Transverse colon (tissue), 4 donors: ENCODE data around the gene CELF4. TPM values are rescaled to one million over a fixed set of nuclear protein-coding genes. Genes with fewer than 3 reads are reported as not detected.

ENCODE experiments used
- DNase-seq: peaks from one replicate; pipeline ENCODE4 v3.0.0-alpha.2; 2019
- H3K27ac ChIP-seq, 4 donors: fragments of 200-600 bp; sonication (generic); 2 replicates each; pipeline ENCODE4 v1.5.1; 2016 to 2018; ENCODE audit warnings: inconsistent platforms in 4 of 4
- H3K27me3 ChIP-seq: fragments of 200-600 bp; sonication (generic); 2 replicates; pipeline ENCODE4 v1.5.1; 2017; ENCODE audit warnings: inconsistent platforms
- H3K36me3 ChIP-seq, 4 donors: fragments of 200-600 bp; sonication (generic); 2 replicates each; pipeline ENCODE4 v1.5.1; 2017 to 2019; ENCODE audit warnings: inconsistent platforms in 4 of 4
- H3K4me1 ChIP-seq, 4 donors: fragments of 200-600 bp; sonication (generic); 2 replicates each; pipeline ENCODE4 v1.5.1; 2017 to 2020; ENCODE audit warnings: inconsistent platforms in 4 of 4
- H3K4me3 ChIP-seq, 4 donors: fragments of 200-600 bp; sonication (generic); 1 replicate in 1 of 4; 2 replicates in 3 of 4; pipeline versions ENCODE4 v1.5.1 to v1.6.1; 2017 to 2019; ENCODE audit warnings: inconsistent platforms in 4 of 4
- H3K9me3 ChIP-seq, 2 donors: fragments of 200-600 bp; sonication (generic); 2 replicates each; pipeline ENCODE4 v1.5.1; 2017 to 2019; ENCODE audit warnings: inconsistent platforms in 2 of 2
- EP300 ChIP-seq: sonication (generic); formaldehyde crosslinking; IDR thresholded peaks from one replicate; pipeline ENCODE4 v1.6.1; 2017; ENCODE audit warnings: antibody characterized with exemption, low read depth
- POLR2A ChIP-seq: fragments of 450-650 bp; IDR thresholded peaks from one replicate; pipeline ENCODE4 v1.6.1; 2016; ENCODE audit warnings: antibody characterized with exemption, mild to moderate bottlenecking, moderate library complexity
- POLR2AphosphoS5 ChIP-seq, 3 donors: sonication (generic); formaldehyde crosslinking; IDR thresholded peaks; one replicate each; pipeline ENCODE4 v1.6.1; 2016; ENCODE audit warnings: antibody characterized with exemption in 3 of 3
- WGBS, 2 donors: methylation state at CpG; one replicate each; pipeline ENCODE4 v1.1.5; 2018; ENCODE audit warnings: low coverage in 1 of 2; 5-methylcytosine and 5-hydroxymethylcytosine counted together
- in situ Hi-C, 4 donors: fragments of 200-750 bp; cut with MboI; loops; one replicate each; pipeline versions ENCODE4 v1.15.0 to v1.15.1; 2017; ENCODE audit warnings: low sequenced_read_pairs in 3 of 4, low pct_ligation_motif_present in 1 of 4, low pct_unique_long_range_greater_than_20kb in 1 of 4
- intact Hi-C: fragments of 100-400 bp; cut with DNase I; formaldehyde crosslinking; loops from one replicate; pipeline ENCODE4 v1.15.1; 2023; ENCODE audit warnings: low total_unique reads
- total RNA-seq, 4 donors: library from RNA; depleted of rRNA; stranded (reverse); fragments of >200 nt; gene quantifications; one replicate each; pipeline ENCODE4 v1.1.0, GENCODE V29; 2016
- TF ChIP-seq, protein P1 (sequence below), 5 experiments: fragments of 200-600 bp in 3 of 5; fragments of 450-650 bp in 2 of 5; sonication (generic) in 3 of 5; IDR thresholded peaks; 1 replicate in 2 of 5; 2 replicates in 3 of 5; pipeline ENCODE4 v1.5.1; 2016 to 2017; ENCODE audit warnings: antibody characterized with exemption in 5 of 5, inconsistent platforms in 3 of 5, mild to moderate bottlenecking in 2 of 5, moderate library complexity in 1 of 5

Gene CELF4
- total RNA-seq, 4 donors from 2014 or later: 0.14 to 0.75 TPM; not detected in 2

DNA sequence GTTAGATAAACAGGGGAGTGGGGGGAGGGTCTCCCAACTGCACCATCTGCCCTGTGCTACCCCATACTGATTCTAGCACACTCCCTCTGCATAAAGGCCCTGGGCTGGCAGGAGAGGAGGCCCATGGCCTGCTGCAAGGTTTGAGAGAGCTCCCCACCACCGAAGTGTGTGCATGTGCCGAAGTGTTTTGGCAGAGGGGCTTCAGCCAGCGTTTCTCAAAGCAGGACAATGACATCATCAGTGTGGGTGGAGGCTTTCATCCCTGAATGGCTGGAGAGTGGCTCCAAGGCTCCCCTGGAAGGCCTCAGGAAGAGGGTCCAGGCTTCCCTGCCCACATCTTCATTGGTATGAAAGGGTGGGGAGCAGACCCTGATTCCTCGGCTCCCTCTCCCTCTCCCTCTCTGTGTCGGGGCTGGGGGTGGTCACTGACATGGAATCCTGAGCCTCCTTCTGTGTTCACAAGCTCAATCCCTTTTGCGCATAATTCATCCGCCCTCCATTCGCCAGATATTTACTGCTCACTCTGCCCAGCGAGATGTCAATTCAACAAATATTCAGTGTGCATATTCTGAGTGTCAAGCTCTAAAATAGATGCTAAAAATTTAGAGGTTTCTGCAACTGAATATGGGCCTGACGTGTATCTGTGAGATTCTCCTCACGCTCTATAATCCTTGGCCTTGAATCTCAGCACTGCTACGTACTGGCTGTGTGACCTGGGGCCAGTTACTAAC lies 122.1 kb downstream of the CELF4 start:
- no peak for DNase-seq
- H3K9me3 ChIP-seq: no peaks in the 10 kb centered on the region
- no peak overlapping the region for H3K27ac ChIP-seq
- in situ Hi-C loops: no loop called here
- intact Hi-C loops: no loop called here
- H3K4me3 ChIP-seq: no peak overlapping the region
- H3K4me1 ChIP-seq: no peaks in the 10 kb centered on the region
- TF ChIP-seq, protein P1, sequence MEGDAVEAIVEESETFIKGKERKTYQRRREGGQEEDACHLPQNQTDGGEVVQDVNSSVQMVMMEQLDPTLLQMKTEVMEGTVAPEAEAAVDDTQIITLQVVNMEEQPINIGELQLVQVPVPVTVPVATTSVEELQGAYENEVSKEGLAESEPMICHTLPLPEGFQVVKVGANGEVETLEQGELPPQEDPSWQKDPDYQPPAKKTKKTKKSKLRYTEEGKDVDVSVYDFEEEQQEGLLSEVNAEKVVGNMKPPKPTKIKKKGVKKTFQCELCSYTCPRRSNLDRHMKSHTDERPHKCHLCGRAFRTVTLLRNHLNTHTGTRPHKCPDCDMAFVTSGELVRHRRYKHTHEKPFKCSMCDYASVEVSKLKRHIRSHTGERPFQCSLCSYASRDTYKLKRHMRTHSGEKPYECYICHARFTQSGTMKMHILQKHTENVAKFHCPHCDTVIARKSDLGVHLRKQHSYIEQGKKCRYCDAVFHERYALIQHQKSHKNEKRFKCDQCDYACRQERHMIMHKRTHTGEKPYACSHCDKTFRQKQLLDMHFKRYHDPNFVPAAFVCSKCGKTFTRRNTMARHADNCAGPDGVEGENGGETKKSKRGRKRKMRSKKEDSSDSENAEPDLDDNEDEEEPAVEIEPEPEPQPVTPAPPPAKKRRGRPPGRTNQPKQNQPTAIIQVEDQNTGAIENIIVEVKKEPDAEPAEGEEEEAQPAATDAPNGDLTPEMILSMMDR (IDR thresholded peaks at IDR 0.05): no peak
- TF ChIP-seq POLR2A: no peak
- TF ChIP-seq POLR2AphosphoS5 (IDR thresholded peaks at IDR 0.05): no peak
- TF ChIP-seq EP300: no peak
- 76 to 88% methylated on average over 5 to 12 of the region's 12 CpGs for WGBS, 2 donors
- no peaks in the 10 kb centered on the region for H3K27me3 ChIP-seq
- H3K36me3 ChIP-seq: no peaks in the 10 kb centered on the region

DNA sequence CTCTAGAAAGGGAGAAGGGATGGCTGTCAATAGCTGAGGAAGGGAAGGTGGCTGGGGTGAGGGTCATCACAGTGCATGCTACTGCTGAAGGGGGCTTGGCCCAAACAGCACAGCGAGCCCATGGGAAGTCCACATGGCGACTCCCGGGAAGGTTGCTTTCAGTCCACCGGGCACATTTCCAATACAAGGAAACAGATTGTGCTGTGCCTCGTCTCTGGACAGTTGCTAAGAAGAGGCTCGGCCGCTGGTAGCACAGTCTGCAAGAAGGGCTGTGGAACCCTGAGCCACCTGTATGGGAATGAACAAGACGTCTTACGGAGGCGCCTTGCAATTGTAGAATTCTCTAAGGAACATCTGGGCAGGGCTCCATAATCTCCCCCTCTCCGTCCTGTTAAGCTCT lies 123.1 kb downstream of the CELF4 start:
- TF ChIP-seq, protein P1 (IDR thresholded peaks at IDR 0.05): no peak
- no peak for TF ChIP-seq POLR2A
- TF ChIP-seq POLR2AphosphoS5 (IDR thresholded peaks at IDR 0.05): no peak
- no peak for TF ChIP-seq EP300
- H3K4me3 ChIP-seq: no peak overlapping the region
- no peaks in the 10 kb centered on the region for H3K36me3 ChIP-seq
- H3K4me1 ChIP-seq: no peaks in the 10 kb centered on the region
- WGBS, 2 donors: 69 to 71% methylated on average over 1 to 11 of the region's 11 CpGs
- intact Hi-C loops: no loop called here
- no peak overlapping the region for H3K27ac ChIP-seq
- DNase-seq: no peak
- in situ Hi-C loops: no loop called here
- no peaks in the 10 kb centered on the region for H3K9me3 ChIP-seq
- no peaks in the 10 kb centered on the region for H3K27me3 ChIP-seq

DNA sequence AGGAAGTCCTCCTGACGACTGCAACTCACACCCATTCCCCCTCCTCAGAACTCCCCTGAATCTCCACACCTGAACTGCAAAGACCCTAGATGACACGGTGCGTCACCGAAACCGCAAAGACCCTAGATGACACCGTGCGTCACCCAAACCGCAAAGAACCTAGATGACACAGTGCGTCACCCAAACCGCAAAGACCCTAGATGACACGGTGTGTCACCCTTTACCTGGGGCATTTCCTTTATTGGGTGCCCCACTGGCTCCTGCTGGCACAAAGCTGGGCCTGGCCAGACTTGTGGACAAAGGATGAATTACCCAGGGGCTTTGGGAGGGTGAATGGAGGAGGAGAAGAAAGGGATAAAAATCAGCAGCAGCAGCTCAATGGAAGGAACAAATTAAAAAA lies 123.8 kb downstream of the CELF4 start:
- TF ChIP-seq, protein P1 (IDR thresholded peaks at IDR 0.05): no peak
- TF ChIP-seq EP300 (no peak), POLR2AphosphoS5 (IDR thresholded peaks at IDR 0.05) (no peak), POLR2A (no peak)
- no peaks in the 10 kb centered on the region for H3K27me3 ChIP-seq
- H3K9me3 ChIP-seq: no peaks in the 10 kb centered on the region
- DNase-seq: no peak
- no peak overlapping the region for H3K27ac ChIP-seq
- H3K36me3 ChIP-seq: no peaks in the 10 kb centered on the region
- no peak overlapping the region for H3K4me3 ChIP-seq
- intact Hi-C loops (no loop called here), in situ Hi-C loops (no loop called here)
- WGBS, 2 donors: 76% methylated on average over 11 of the region's 11 CpGs; no CpG with 5 or more reads in 1 of the 2 donors
- no peaks in the 10 kb centered on the region for H3K4me1 ChIP-seq

DNA sequence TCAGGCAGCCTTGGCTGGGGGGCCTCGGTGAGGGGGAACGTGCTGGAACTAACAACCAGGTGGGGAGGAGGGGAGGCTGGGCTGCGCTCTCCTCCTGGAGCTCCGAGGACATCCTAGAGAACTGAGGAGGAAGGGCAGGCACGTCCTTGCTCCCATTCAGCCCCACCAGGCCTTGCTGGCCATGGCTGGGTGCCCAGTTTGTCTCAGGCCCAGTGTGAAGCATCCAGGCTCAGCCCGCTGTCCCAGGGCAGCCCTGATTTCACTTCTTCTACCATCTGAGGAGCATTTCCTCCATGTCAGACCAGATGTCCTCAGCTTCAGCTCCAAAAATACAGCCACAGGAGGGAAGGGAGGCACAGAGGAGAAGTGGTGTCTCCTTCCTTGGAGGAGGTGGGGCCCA lies 125.4 kb downstream of the CELF4 start:
- DNase-seq: no peak
- WGBS, 2 donors: 53 to 78% methylated on average over 3 to 5 of the region's 6 CpGs
- Histone ChIP-seq H3K36me3 (no peaks in the 10 kb centered on the region), H3K4me3 (no peak overlapping the region), H3K4me1 (no peaks in the 10 kb centered on the region), H3K9me3 (no peaks in the 10 kb centered on the region), H3K27ac (no peak overlapping the region), H3K27me3 (no peaks in the 10 kb centered on the region)
- in situ Hi-C loops (no loop called here), intact Hi-C loops (no loop called here)
- TF ChIP-seq POLR2AphosphoS5 (IDR thresholded peaks at IDR 0.05) (no peak), EP300 (no peak), POLR2A (no peak)
- TF ChIP-seq, protein P1 (IDR thresholded peaks at IDR 0.05): no peak
